H9 (cell line): ENCODE data around the gene MREG. TPM values are rescaled to one million over a fixed set of nuclear protein-coding genes. Genes with fewer than 3 reads are reported as not detected.

ENCODE experiments used
- DNase-seq: peaks from one replicate; pipeline ENCODE4 v3.0.0-alpha.2; 2017
- H2AFZ ChIP-seq: one replicate; pipeline ENCODE4 v1.6.1; 2013; ENCODE audit warnings: mild to moderate bottlenecking, low read length, control low read depth, moderate library complexity
- H2AK5ac ChIP-seq: 2 replicates; pipeline ENCODE4 v1.6.1; 2013; ENCODE audit warnings: low read length, control low read depth, mixed read lengths; ENCODE audit not compliant: insufficient read length
- H2BK120ac ChIP-seq: one replicate; pipeline ENCODE4 v1.6.1; 2013; ENCODE audit warnings: low read depth, mild to moderate bottlenecking, low read length, control low read depth, inconsistent platforms; ENCODE audit not compliant: poor library complexity, severe bottlenecking
- H2BK12ac ChIP-seq: 2 replicates; pipeline ENCODE4 v1.6.1; 2013; ENCODE audit warnings: low read length, control low read depth, mixed read lengths, low read depth; ENCODE audit not compliant: insufficient read length
- H2BK15ac ChIP-seq: 2 replicates; pipeline ENCODE4 v1.6.1; 2013; ENCODE audit warnings: low read depth, low read length, control low read depth
- H2BK20ac ChIP-seq: one replicate; pipeline ENCODE4 v1.6.1; 2013; ENCODE audit warnings: low read depth, mild to moderate bottlenecking, low read length, control low read depth, inconsistent platforms; ENCODE audit not compliant: poor library complexity, severe bottlenecking
- H2BK5ac ChIP-seq: 2 replicates; pipeline ENCODE4 v1.6.1; 2013; ENCODE audit warnings: low read length, control low read depth, mixed read lengths; ENCODE audit not compliant: insufficient read length
- H3K14ac ChIP-seq: 2 replicates; pipeline ENCODE4 v1.6.1; 2013; ENCODE audit warnings: low read length, control low read depth; ENCODE audit not compliant: insufficient read depth
- H3K18ac ChIP-seq: 2 replicates; pipeline ENCODE4 v1.6.1; 2013; ENCODE audit warnings: low read depth, mild to moderate bottlenecking, mixed read lengths, low read length, control low read depth; ENCODE audit not compliant: insufficient read length
- H3K23ac ChIP-seq: 2 replicates; pipeline ENCODE4 v1.6.1; 2013; ENCODE audit warnings: low read length, control low read depth, mixed read lengths, low read depth; ENCODE audit not compliant: insufficient read length
- H3K23me2 ChIP-seq: 2 replicates; pipeline ENCODE4 v1.6.1; 2013; ENCODE audit warnings: low read depth, mild to moderate bottlenecking, mixed read lengths, low read length, control low read depth; ENCODE audit not compliant: insufficient read length, poor library complexity, severe bottlenecking
- H3K27ac ChIP-seq: 2 replicates; pipeline ENCODE4 v1.5.1; 2013; ENCODE audit warnings: low read length, control low read depth, mixed read lengths, low read depth; ENCODE audit not compliant: insufficient read length
- H3K27me3 ChIP-seq: 2 replicates; pipeline ENCODE4 v1.6.1; 2013; ENCODE audit warnings: low read length, control low read depth, inconsistent platforms; ENCODE audit not compliant: insufficient read depth
- H3K4ac ChIP-seq: 2 replicates; pipeline ENCODE4 v1.6.1; 2013; ENCODE audit warnings: low read depth, mild to moderate bottlenecking, control low read depth, inconsistent platforms, low read length, moderate library complexity
- H3K4me1 ChIP-seq: 2 replicates; pipeline ENCODE4 v1.6.1; 2013; ENCODE audit warnings: low read length, control low read depth, inconsistent platforms; ENCODE audit not compliant: insufficient read depth
- H3K4me2 ChIP-seq: 2 replicates; pipeline ENCODE4 v1.6.1; 2013; ENCODE audit warnings: low read length, control low read depth, mixed read lengths; ENCODE audit not compliant: insufficient read length, insufficient read depth
- H3K56ac ChIP-seq: 2 replicates; pipeline ENCODE4 v1.6.1; 2013; ENCODE audit warnings: low read depth, mild to moderate bottlenecking, mixed read lengths, low read length, control low read depth; ENCODE audit not compliant: insufficient read length
- H3K79me1 ChIP-seq: 2 replicates; pipeline ENCODE4 v1.6.1; 2013; ENCODE audit warnings: low read depth, mild to moderate bottlenecking, moderate library complexity, low read length, control low read depth, inconsistent platforms; ENCODE audit not compliant: insufficient read depth, poor library complexity, severe bottlenecking
- H3K79me2 ChIP-seq: 2 replicates; pipeline ENCODE4 v1.6.1; 2013; ENCODE audit warnings: low read length, control low read depth, inconsistent platforms; ENCODE audit not compliant: insufficient read depth
- H3K9ac ChIP-seq: 2 replicates; pipeline ENCODE4 v1.6.1; 2013; ENCODE audit warnings: low read length, control low read depth, mixed read lengths; ENCODE audit not compliant: insufficient read length; ENCODE audit errors: extremely low read depth
- H3K9me3 ChIP-seq: one replicate; pipeline ENCODE4 v1.6.1; 2013; ENCODE audit warnings: low read depth, low read length, inconsistent platforms; ENCODE audit not compliant: control insufficient read depth
- H3T11ph ChIP-seq: one replicate; pipeline ENCODE4 v1.6.1; 2013; ENCODE audit warnings: mild to moderate bottlenecking, low read length, control low read depth, inconsistent platforms
- H4K20me1 ChIP-seq: one replicate; pipeline ENCODE4 v1.6.1; 2013; ENCODE audit not compliant: control insufficient read depth, insufficient read length, insufficient read depth
- H4K5ac ChIP-seq: 2 replicates; pipeline ENCODE4 v1.6.1; 2013; ENCODE audit warnings: low read depth, mild to moderate bottlenecking, mixed read lengths, low read length, control low read depth; ENCODE audit not compliant: insufficient read length
- H4K8ac ChIP-seq: replicated peaks from 2 replicates; pipeline ENCODE4 v1.6.1; 2013; ENCODE audit warnings: low read length, control low read depth, mixed read lengths, low read depth; ENCODE audit not compliant: insufficient read length
- H4K91ac ChIP-seq: 2 replicates; pipeline ENCODE4 v1.6.1; 2013; ENCODE audit warnings: low read depth, mild to moderate bottlenecking, moderate library complexity, mixed read lengths, low read length, control low read depth; ENCODE audit not compliant: insufficient read length
- H3K27ac Mint-ChIP-seq, 3 experiments: 2 replicates in 2 of 3; 3 replicates in 1 of 3; pipeline ENCODE4 v1.8.0; 2020 to 2021; ENCODE audit warnings: mixed read lengths in 3 of 3, mild to moderate bottlenecking in 1 of 3, moderate library complexity in 1 of 3
- H3K27me3 Mint-ChIP-seq: 2 replicates; pipeline ENCODE4 v1.8.0; 2021; ENCODE audit warnings: low read depth, mild to moderate bottlenecking, moderate library complexity, mixed read lengths
- H3K36me3 Mint-ChIP-seq, 3 experiments: 2 replicates in 2 of 3; 3 replicates in 1 of 3; pipeline ENCODE4 v1.8.0; 2020 to 2021; ENCODE audit warnings: low read depth in 3 of 3, mixed read lengths in 3 of 3; ENCODE audit not compliant: insufficient read depth in 1 of 3
- H3K4me1 Mint-ChIP-seq, 2 experiments: 2 replicates each; pipeline ENCODE4 v1.8.0; 2020; ENCODE audit warnings: mixed read lengths in 2 of 2
- H3K4me3 Mint-ChIP-seq, 2 experiments: 2 replicates in 1 of 2; 3 replicates in 1 of 2; pipeline ENCODE4 v1.8.0; 2020 to 2021; ENCODE audit warnings: mild to moderate bottlenecking in 2 of 2, mixed read lengths in 2 of 2, moderate library complexity in 1 of 2
- H3K9me3 Mint-ChIP-seq, 2 experiments: 2 replicates in 1 of 2; 3 replicates in 1 of 2; pipeline ENCODE4 v1.8.0; 2020; ENCODE audit warnings: mild to moderate bottlenecking in 2 of 2, mixed read lengths in 2 of 2, moderate library complexity in 1 of 2
- WGBS: extraction: QIAGEN DNeasy Blood & Tissue Kit; methylation state at CpG from one replicate; pipeline ENCODE4 v1.1.7; 2013; ENCODE audit warnings: missing lambda C conversion rate, low lambda C conversion rate, mixed read lengths; ENCODE audit not compliant: insufficient read length; ENCODE audit errors: extremely low coverage; 5-methylcytosine and 5-hydroxymethylcytosine counted together
- total RNA-seq: library from RNA; stranded (reverse); gene quantifications from 2 replicates; pipeline ENCODE4 v1.2.1, GENCODE V29; 2021
- TF ChIP-seq, protein P1 (sequence below): fragments of 200-600 bp; sonication (generic); conservative IDR thresholded peaks from 3 replicates; pipeline ENCODE4 v1.8.0; 2021; ENCODE audit warnings: antibody characterized with exemption, mild to moderate bottlenecking

MREG gene
- total RNA-seq, 1 experiment from 2014 or later = 21.8 TPM

DNA sequence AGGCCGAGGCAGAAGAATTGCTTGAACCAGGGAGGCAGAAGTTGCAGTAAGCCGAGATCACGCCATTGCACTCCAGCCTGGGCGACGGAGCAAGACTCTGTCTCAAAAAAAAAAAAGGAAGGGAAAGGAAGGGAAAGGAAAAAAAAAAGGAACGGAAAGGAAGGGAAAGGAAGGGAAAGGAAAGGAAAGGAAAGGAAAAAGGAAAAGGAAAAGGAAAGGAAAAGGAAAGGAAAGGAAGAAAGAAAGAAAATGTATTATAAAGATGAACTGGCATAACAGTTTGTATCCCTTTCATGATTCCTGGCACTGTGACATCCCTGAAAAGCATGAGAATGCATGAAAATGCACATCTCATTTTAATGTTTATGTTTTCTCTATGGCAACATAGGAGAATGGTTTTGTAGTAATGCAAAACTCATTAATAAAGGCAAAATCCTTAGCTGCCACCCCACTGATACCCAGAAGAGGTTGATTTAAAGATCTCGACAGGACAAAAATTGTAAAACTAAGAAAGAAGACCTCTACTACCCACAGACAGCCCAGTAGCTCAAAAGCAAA lies 11.5 kb upstream of the MREG start:
- Mint-ChIP-seq H3K4me1 (0 out of 4 replicates have a peak, but pooled peaks cover 0 to 2% of the 10 kb centered on the region in 2 experiments), H3K27me3 (no peaks in the 10 kb centered on the region), H3K27ac (no peak overlapping the region), H3K9me3 (no peaks in the 10 kb centered on the region), H3K4me3 (no peak overlapping the region), H3K36me3 (peaks cover 5 to 9% (median 7%) of the 10 kb centered on the region in 3 experiments; a peak in 5 of 7 replicates)
- no peak overlapping the region for H2BK12ac ChIP-seq
- H3K27ac ChIP-seq = no peak overlapping the region
- H3K79me1 ChIP-seq = no peaks in the 10 kb centered on the region
- H2BK20ac ChIP-seq = no peak overlapping the region
- H3K4ac ChIP-seq = no peak overlapping the region
- no peak for DNase-seq
- no peak overlapping the region for H3K56ac ChIP-seq
- no peak overlapping the region for H3K23ac ChIP-seq
- no peak overlapping the region for H4K8ac ChIP-seq
- no peak overlapping the region for H3K4me2 ChIP-seq
- no peak overlapping the region for H2AK5ac ChIP-seq
- no peak overlapping the region for H2BK120ac ChIP-seq
- H3K18ac ChIP-seq = no peak overlapping the region
- H3K9ac ChIP-seq = no peak overlapping the region
- no peaks in the 10 kb centered on the region for H3K27me3 ChIP-seq
- no peak overlapping the region for H3K14ac ChIP-seq
- no peak overlapping the region for H2BK15ac ChIP-seq
- H2AFZ ChIP-seq = no peak overlapping the region
- no CpG with 5 or more reads among the region's 7 CpGs for WGBS
- H2BK5ac ChIP-seq = no peak overlapping the region
- H4K91ac ChIP-seq = peak overlapping the region; percentile 69
- TF ChIP-seq, protein P1, sequence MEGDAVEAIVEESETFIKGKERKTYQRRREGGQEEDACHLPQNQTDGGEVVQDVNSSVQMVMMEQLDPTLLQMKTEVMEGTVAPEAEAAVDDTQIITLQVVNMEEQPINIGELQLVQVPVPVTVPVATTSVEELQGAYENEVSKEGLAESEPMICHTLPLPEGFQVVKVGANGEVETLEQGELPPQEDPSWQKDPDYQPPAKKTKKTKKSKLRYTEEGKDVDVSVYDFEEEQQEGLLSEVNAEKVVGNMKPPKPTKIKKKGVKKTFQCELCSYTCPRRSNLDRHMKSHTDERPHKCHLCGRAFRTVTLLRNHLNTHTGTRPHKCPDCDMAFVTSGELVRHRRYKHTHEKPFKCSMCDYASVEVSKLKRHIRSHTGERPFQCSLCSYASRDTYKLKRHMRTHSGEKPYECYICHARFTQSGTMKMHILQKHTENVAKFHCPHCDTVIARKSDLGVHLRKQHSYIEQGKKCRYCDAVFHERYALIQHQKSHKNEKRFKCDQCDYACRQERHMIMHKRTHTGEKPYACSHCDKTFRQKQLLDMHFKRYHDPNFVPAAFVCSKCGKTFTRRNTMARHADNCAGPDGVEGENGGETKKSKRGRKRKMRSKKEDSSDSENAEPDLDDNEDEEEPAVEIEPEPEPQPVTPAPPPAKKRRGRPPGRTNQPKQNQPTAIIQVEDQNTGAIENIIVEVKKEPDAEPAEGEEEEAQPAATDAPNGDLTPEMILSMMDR = no peak
- H3K23me2 ChIP-seq = no peaks in the 10 kb centered on the region
- H3T11ph ChIP-seq = no peak overlapping the region
- H4K5ac ChIP-seq = no peak overlapping the region
- H3K79me2 ChIP-seq = no peaks in the 10 kb centered on the region
- no peaks in the 10 kb centered on the region for H3K4me1 ChIP-seq
- no peaks in the 10 kb centered on the region for H4K20me1 ChIP-seq
- H3K9me3 ChIP-seq = no peaks in the 10 kb centered on the region
